Right atrium auricular region (tissue), 2 donors: ENCODE data around the gene SRPK2. TPM values are rescaled to one million over a fixed set of nuclear protein-coding genes. Genes with fewer than 3 reads are reported as not detected.
"Not testable (repeated sequence)": the region's sequence is repeated elsewhere in the genome, so short reads cannot be mapped to it uniquely, and the experiment has no call there.

Experiments
- DNase-seq: peaks from one replicate; pipeline ENCODE4 v3.0.0-alpha.2; 2019; ENCODE audit warnings: low spot score
- H3K27ac ChIP-seq, 2 donors: fragments of 200-600 bp; sonication (generic); 1 replicate in 1 of 2; 2 replicates in 1 of 2; pipeline ENCODE4 v1.5.1; 2016 to 2019
- H3K27me3 ChIP-seq, 2 donors: fragments of 200-600 bp; sonication (generic); one replicate each; pipeline versions ENCODE4 v1.5.1 to v1.6.0; 2017 to 2019
- H3K36me3 ChIP-seq: fragments of 200-600 bp; sonication (generic); one replicate; pipeline ENCODE4 v1.5.1; 2016
- H3K4me1 ChIP-seq, 2 donors: fragments of 200-600 bp; sonication (generic); one replicate each; pipeline versions ENCODE4 v1.5.1 to v1.6.0; 2017 to 2019
- H3K4me3 ChIP-seq, 2 donors: fragments of 200-600 bp; sonication (generic); 1 replicate in 1 of 2; 2 replicates in 1 of 2; pipeline ENCODE4 v1.5.1; 2017 to 2019; ENCODE audit warnings: mild to moderate bottlenecking in 1 of 2, moderate library complexity in 1 of 2
- H3K9me3 ChIP-seq, 2 donors: fragments of 200-600 bp; sonication (generic); one replicate each; pipeline ENCODE4 v1.5.1; 2019
- CTCF ChIP-seq, 2 donors: fragments of 200-600 bp; sonication (generic); IDR thresholded peaks; one replicate each; pipeline ENCODE4 v1.5.1; 2019; ENCODE audit warnings: antibody characterized with exemption in 2 of 2
- total RNA-seq, 2 donors: library from RNA; depleted of rRNA; stranded (reverse); fragments of >200 nt; gene quantifications; one replicate each; pipeline ENCODE4 v1.1.0, GENCODE V29; 2016

Gene SRPK2
- total RNA-seq, 2 donors from 2014 or later: 19.8 to 20.9 TPM

GRCh38 chr7:105204520-105204919 is 184.2 kb downstream of the SRPK2 start:
- DNase-seq: no peak
- Histone ChIP-seq H3K27me3 (no peaks in the 10 kb centered on the region), H3K4me3 (no peak overlapping the region), H3K27ac (no peak overlapping the region), H3K9me3 (no peaks in the 10 kb centered on the region), H3K4me1 (peaks cover 0 to 3% of the 10 kb centered on the region in 2 donors), H3K36me3 (no peaks in the 10 kb centered on the region)
- no peak for TF ChIP-seq CTCF (IDR thresholded peaks at IDR 0.05)

GRCh38 chr7:105202616-105203015 is 186.1 kb downstream of the SRPK2 start:
- Histone ChIP-seq H3K27ac (no peak overlapping the region), H3K9me3 (no peaks in the 10 kb centered on the region), H3K27me3 (no peaks in the 10 kb centered on the region), H3K4me1 (peaks cover 0 to 16% of the 10 kb centered on the region in 2 donors), H3K36me3 (no peaks in the 10 kb centered on the region), H3K4me3 (no peak overlapping the region)
- no peak for DNase-seq
- TF ChIP-seq CTCF (IDR thresholded peaks at IDR 0.05): no peak

GRCh38 chr7:105199386-105199785 is 189.3 kb downstream of the SRPK2 start:
- Histone ChIP-seq H3K27ac (no peak overlapping the region), H3K4me1 (peaks cover 0 to 19% of the 10 kb centered on the region in 2 donors), H3K4me3 (no peak overlapping the region), H3K27me3 (no peaks in the 10 kb centered on the region), H3K9me3 (no peaks in the 10 kb centered on the region), H3K36me3 (no peaks in the 10 kb centered on the region)
- no peak for TF ChIP-seq CTCF (IDR thresholded peaks at IDR 0.05)
- no peak for DNase-seq

- Histone ChIP-seq H3K36me3 (no peaks in the 10 kb centered on the region), H3K27ac (no peak overlapping the region), H3K4me1 (peaks cover 0 to 19% of the 10 kb centered on the region in 2 donors), H3K4me3 (no peak overlapping the region), H3K9me3 (no peaks in the 10 kb centered on the region), H3K27me3 (no peaks in the 10 kb centered on the region)
- TF ChIP-seq CTCF (IDR thresholded peaks at IDR 0.05): no peak
- no peak for DNase-seq
Observed at GRCh38 chr7:105198223-105198622, 190.5 kb downstream of the SRPK2 start.

- peaks cover 0 to 15% of the 10 kb centered on the region in 2 donors for H3K4me1 ChIP-seq
- no peak overlapping the region for H3K27ac ChIP-seq
- no peaks in the 10 kb centered on the region for H3K36me3 ChIP-seq
- DNase-seq: no peak
- H3K27me3 ChIP-seq: no peaks in the 10 kb centered on the region
- no peaks in the 10 kb centered on the region for H3K9me3 ChIP-seq
- no peak for TF ChIP-seq CTCF (IDR thresholded peaks at IDR 0.05)
- no peak overlapping the region for H3K4me3 ChIP-seq
Observed at GRCh38 chr7:105196473-105196872, 192.2 kb downstream of the SRPK2 start.

GRCh38 chr7:105195891-105196290 is 192.8 kb downstream of the SRPK2 start:
- no peak for TF ChIP-seq CTCF (IDR thresholded peaks at IDR 0.05)

GRCh38 chr7:105194959-105195358 is 193.8 kb downstream of the SRPK2 start:
- not testable (repeated sequence) for H3K27me3 ChIP-seq, H3K36me3 ChIP-seq

More at GRCh38 chr7:105195891-105196290, 192.8 kb downstream of the SRPK2 start:
- DNase-seq: no peak
- Histone ChIP-seq H3K4me3 (no peak overlapping the region), H3K27ac (no peak overlapping the region), H3K9me3 (no peaks in the 10 kb centered on the region), H3K27me3 (no peaks in the 10 kb centered on the region), H3K36me3 (no peaks in the 10 kb centered on the region), H3K4me1 (peaks cover 0 to 15% of the 10 kb centered on the region in 2 donors)

More at GRCh38 chr7:105194959-105195358, 193.8 kb downstream of the SRPK2 start:
- H3K9me3 ChIP-seq, H3K4me3 ChIP-seq, H3K27ac ChIP-seq, DNase-seq: not testable (repeated sequence)
- peaks cover 0 to 15% of the 10 kb centered on the region in 2 donors for H3K4me1 ChIP-seq
